ENCODE measurements around the gene FOSL1.

The FOSL1 gene

DNA sequence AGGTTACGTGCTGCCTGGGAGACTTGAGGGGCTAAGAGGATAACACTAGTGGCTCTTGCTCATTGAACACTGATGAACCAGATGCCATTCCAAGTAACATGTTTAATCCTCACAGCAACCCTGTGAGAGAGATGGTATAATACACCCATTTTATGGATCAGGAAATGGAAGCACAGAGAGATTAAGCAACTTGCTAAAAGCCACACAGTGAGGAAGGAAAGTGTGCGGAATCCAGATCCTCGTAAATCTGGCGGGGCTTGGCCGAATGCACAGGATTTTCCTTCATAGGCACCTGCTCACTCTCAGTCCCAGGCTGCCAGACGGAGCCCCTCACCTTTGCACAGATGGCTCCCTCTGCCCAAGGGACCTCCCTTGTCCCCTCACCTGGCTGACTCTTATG, 7.7 kb upstream of the FOSL1 start:
- TF ChIP-seq, protein P1, sequence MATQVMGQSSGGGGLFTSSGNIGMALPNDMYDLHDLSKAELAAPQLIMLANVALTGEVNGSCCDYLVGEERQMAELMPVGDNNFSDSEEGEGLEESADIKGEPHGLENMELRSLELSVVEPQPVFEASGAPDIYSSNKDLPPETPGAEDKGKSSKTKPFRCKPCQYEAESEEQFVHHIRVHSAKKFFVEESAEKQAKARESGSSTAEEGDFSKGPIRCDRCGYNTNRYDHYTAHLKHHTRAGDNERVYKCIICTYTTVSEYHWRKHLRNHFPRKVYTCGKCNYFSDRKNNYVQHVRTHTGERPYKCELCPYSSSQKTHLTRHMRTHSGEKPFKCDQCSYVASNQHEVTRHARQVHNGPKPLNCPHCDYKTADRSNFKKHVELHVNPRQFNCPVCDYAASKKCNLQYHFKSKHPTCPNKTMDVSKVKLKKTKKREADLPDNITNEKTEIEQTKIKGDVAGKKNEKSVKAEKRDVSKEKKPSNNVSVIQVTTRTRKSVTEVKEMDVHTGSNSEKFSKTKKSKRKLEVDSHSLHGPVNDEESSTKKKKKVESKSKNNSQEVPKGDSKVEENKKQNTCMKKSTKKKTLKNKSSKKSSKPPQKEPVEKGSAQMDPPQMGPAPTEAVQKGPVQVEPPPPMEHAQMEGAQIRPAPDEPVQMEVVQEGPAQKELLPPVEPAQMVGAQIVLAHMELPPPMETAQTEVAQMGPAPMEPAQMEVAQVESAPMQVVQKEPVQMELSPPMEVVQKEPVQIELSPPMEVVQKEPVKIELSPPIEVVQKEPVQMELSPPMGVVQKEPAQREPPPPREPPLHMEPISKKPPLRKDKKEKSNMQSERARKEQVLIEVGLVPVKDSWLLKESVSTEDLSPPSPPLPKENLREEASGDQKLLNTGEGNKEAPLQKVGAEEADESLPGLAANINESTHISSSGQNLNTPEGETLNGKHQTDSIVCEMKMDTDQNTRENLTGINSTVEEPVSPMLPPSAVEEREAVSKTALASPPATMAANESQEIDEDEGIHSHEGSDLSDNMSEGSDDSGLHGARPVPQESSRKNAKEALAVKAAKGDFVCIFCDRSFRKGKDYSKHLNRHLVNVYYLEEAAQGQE (IDR thresholded peaks at IDR 0.05; ENCODE audit: insufficient replicate concordance, low read depth), result no peak
- TF ChIP-seq GABPA (IDR thresholded peaks at IDR 0.05; ENCODE audit: low read depth), result no peak
- TF ChIP-seq SPI1 (IDR thresholded peaks at IDR 0.05; ENCODE audit: borderline replicate concordance, low read depth), result no peak
- TF ChIP-seq POLR2AphosphoS5 (IDR thresholded peaks at IDR 0.05; ENCODE audit: low read depth), result no peak
- TF ChIP-seq, protein P2, sequence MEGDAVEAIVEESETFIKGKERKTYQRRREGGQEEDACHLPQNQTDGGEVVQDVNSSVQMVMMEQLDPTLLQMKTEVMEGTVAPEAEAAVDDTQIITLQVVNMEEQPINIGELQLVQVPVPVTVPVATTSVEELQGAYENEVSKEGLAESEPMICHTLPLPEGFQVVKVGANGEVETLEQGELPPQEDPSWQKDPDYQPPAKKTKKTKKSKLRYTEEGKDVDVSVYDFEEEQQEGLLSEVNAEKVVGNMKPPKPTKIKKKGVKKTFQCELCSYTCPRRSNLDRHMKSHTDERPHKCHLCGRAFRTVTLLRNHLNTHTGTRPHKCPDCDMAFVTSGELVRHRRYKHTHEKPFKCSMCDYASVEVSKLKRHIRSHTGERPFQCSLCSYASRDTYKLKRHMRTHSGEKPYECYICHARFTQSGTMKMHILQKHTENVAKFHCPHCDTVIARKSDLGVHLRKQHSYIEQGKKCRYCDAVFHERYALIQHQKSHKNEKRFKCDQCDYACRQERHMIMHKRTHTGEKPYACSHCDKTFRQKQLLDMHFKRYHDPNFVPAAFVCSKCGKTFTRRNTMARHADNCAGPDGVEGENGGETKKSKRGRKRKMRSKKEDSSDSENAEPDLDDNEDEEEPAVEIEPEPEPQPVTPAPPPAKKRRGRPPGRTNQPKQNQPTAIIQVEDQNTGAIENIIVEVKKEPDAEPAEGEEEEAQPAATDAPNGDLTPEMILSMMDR (IDR thresholded peaks at IDR 0.05; ENCODE audit: insufficient read depth, low read length), result no peak
- DNase-seq (ENCODE audit: low read depth in 1 of 2, low spot score in 1 of 2), result no peak
- Histone ChIP-seq H3K4me3 (replicated peaks; ENCODE audit: insufficient read depth, low read length) (no peak overlapping the region), H3K27me3 (ENCODE audit: insufficient read depth, poor library complexity, severe bottlenecking) (no peaks in the 10 kb centered on the region), H3K27ac (replicated peaks) (no peak overlapping the region)

GRCh38 chr11:65906602-65907001, 6.4 kb upstream of the FOSL1 start:
- H3K27ac ChIP-seq (replicated peaks), result no peak overlapping the region
- H3K27me3 ChIP-seq (ENCODE audit: insufficient read depth, poor library complexity, severe bottlenecking), result no peaks in the 10 kb centered on the region
- TF ChIP-seq, protein P1 (IDR thresholded peaks at IDR 0.05; ENCODE audit: insufficient replicate concordance, low read depth), result no peak
- TF ChIP-seq SPI1 (IDR thresholded peaks at IDR 0.05; ENCODE audit: borderline replicate concordance, low read depth) (no peak), POLR2AphosphoS5 (IDR thresholded peaks at IDR 0.05; ENCODE audit: low read depth) (no peak), GABPA (IDR thresholded peaks at IDR 0.05; ENCODE audit: low read depth) (no peak)
- TF ChIP-seq, protein P2 (IDR thresholded peaks at IDR 0.05; ENCODE audit: insufficient read depth, low read length), result no peak
- no peak overlapping the region for H3K4me3 ChIP-seq (replicated peaks; ENCODE audit: insufficient read depth, low read length)
- DNase-seq (ENCODE audit: low read depth in 1 of 2, low spot score in 1 of 2), result no peak

DNA sequence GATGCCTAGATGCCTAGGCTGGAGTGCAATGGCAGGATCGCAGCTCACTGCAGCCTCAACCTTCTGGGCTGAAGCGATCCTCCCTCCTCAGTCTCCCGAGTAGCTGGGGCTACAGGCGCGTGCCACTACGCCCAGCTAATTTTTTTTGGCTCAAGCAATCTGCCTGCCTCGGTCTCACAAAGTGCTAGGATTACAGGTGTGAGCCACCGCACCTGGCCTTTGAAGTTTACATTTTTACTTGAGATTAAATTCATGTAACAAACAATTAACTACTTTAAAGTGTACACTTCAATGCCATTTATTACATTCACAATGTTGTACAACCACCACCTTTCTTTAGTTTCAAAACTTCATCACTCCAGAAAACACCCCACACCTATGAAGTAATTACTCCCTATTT, 3.5 kb upstream of the FOSL1 start:
- Histone ChIP-seq H3K27ac (replicated peaks) (no peak overlapping the region), H3K27me3 (ENCODE audit: insufficient read depth, poor library complexity, severe bottlenecking) (no peaks in the 10 kb centered on the region), H3K4me3 (replicated peaks; ENCODE audit: insufficient read depth, low read length) (no peak overlapping the region)
- no peak for DNase-seq (ENCODE audit: low read depth in 1 of 2, low spot score in 1 of 2)
- TF ChIP-seq GABPA (IDR thresholded peaks at IDR 0.05; ENCODE audit: low read depth) (no peak), POLR2AphosphoS5 (IDR thresholded peaks at IDR 0.05; ENCODE audit: low read depth) (no peak), SPI1 (IDR thresholded peaks at IDR 0.05; ENCODE audit: borderline replicate concordance, low read depth) (no peak)
- TF ChIP-seq, protein P1 (IDR thresholded peaks at IDR 0.05; ENCODE audit: insufficient replicate concordance, low read depth), result no peak
- TF ChIP-seq, protein P2 (IDR thresholded peaks at IDR 0.05; ENCODE audit: insufficient read depth, low read length), result no peak
